OCI-LY7 (cell line): ENCODE data around the gene FGF8.

Source experiments
- EZH2phosphoT487 ChIP-seq: fragments of 200-600 bp; sonication (generic); IDR thresholded peaks from 2 replicates; pipeline ENCODE4 v1.6.1; 2018; ENCODE audit warnings: low read depth, borderline replicate concordance, mild to moderate bottlenecking, mixed run types, antibody characterized with exemption, low read length, moderate library complexity, mixed read lengths
- TF ChIP-seq, protein P1 (sequence below): fragments of 200-600 bp; sonication (generic); conservative IDR thresholded peaks from 2 replicates; pipeline ENCODE4 v1.5.1; 2014; ENCODE audit warnings: mild to moderate bottlenecking, antibody characterized with exemption, low read length, moderate library complexity, mixed read lengths

- TF ChIP-seq, protein P1, sequence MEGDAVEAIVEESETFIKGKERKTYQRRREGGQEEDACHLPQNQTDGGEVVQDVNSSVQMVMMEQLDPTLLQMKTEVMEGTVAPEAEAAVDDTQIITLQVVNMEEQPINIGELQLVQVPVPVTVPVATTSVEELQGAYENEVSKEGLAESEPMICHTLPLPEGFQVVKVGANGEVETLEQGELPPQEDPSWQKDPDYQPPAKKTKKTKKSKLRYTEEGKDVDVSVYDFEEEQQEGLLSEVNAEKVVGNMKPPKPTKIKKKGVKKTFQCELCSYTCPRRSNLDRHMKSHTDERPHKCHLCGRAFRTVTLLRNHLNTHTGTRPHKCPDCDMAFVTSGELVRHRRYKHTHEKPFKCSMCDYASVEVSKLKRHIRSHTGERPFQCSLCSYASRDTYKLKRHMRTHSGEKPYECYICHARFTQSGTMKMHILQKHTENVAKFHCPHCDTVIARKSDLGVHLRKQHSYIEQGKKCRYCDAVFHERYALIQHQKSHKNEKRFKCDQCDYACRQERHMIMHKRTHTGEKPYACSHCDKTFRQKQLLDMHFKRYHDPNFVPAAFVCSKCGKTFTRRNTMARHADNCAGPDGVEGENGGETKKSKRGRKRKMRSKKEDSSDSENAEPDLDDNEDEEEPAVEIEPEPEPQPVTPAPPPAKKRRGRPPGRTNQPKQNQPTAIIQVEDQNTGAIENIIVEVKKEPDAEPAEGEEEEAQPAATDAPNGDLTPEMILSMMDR = no peak
- no peak for TF ChIP-seq EZH2phosphoT487
Observed at GRCh38 chr10:101814466-101815071, 38.7 kb upstream of the FGF8 start.
